K562 treated with DMSO at 1 percent for 4 hours (cell line): ENCODE measurements around the gene IFI44. TPM values are rescaled to one million over a fixed set of nuclear protein-coding genes. Genes with fewer than 3 reads are reported as not detected.

ENCODE experiments used
- total RNA-seq: library from RNA; unstranded; fragments of 300-600 nt; gene quantifications from 2 replicates; pipeline ENCODE4 v1.2.3, GENCODE V29; 2022; ENCODE audit not compliant: insufficient read depth

Gene IFI44
- total RNA-seq, result not detected in 2 replicates

GRCh38 chr1:78649628-78650027 lies at the start of gene IFI44:
Gene IFI44 (plus strand): TSS chr1:78649831. CDS start chr1:78650196, 365 bp downstream.

GRCh38 chr1:78619803-78620579 lies 29.6 kb upstream of the IFI44 start, which contains the start of gene IFI44L:
Gene IFI44L (plus strand): TSS chr1:78620448. CDS start chr1:78627916, 7,468 bp downstream.

Other genes starting within 250 kb of the IFI44 start
- not detected in 2 replicates for gene PTGFR, start 158.9 kb upstream of the IFI44 start, total RNA-seq
- not detected in 2 replicates for gene IFI44L, start 29.4 kb upstream of the IFI44 start, total RNA-seq